Measurements from ENCODE around the gene NPM1.
A peak's percentile ranks its signal among the peaks of the same experiment; 100 is the strongest.

Gene NPM1

DNA sequence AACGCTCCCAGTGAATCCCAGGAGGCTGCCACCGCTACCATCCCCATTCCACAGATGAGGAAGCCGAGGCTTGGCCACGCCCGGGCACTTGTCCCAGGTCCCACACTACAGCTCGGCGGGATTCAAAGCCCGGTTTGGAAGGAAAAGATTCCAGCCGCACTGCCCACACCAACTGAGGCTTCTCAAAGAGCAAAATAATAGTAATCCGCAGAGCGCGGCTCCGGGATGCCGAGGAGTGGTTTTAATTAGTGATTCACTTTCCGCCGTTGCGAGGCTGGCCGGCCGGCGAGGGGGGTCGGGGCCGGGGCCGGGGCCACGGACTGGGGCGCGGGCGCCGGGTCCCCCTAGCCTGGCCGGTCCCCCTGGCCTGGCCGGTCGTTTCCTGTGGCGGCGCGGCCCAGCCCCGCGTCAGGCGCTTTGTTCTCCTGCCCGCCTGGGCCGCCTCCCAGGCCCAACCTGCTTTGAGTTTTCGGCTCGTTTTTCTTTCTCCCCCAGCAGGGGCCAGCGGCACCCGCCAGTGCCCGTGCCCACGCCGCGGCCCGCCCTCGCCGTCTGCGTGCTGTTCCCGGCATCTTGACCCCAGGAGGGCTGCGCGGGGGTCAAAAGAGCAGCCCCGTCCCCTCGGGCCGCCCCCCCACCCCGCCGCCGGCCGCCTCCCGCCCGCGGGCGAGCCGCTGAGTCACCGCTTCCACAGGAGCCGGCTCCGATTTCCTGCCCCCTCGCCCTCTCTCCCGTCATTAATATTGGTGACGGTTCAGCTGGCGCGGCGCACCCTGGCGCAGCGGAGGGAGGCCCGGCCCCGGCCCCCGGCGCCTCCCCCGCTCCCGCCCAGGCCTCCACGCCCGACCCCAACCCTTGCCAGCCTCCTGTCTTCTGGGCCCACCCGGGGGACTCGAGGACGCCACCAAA is 63.0 kb downstream of the NPM1 start:
- DNase-seq (ENCODE audit: low spot score) = peak; percentile 60

DNA sequence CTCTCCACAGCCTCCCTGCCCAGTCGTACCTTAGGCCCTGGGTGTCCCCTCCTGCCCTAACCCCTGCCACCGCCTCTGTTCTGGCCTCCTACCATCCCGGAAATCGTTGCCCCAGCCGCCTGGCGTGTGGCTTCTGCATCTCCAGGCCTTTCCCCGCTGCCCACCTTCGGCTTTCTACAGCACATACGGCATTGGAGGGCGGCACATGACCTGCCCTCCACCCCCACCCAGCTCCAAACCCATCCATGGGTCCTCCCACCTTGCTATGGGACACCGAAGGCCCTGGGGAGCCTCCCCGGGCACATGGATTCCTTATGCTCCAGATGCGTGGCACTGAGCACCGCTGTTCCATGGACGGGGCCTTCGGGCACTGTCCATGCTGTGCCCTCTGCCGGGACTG is 63.8 kb downstream of the NPM1 start:
- no peak for DNase-seq (ENCODE audit: low spot score)

DNA sequence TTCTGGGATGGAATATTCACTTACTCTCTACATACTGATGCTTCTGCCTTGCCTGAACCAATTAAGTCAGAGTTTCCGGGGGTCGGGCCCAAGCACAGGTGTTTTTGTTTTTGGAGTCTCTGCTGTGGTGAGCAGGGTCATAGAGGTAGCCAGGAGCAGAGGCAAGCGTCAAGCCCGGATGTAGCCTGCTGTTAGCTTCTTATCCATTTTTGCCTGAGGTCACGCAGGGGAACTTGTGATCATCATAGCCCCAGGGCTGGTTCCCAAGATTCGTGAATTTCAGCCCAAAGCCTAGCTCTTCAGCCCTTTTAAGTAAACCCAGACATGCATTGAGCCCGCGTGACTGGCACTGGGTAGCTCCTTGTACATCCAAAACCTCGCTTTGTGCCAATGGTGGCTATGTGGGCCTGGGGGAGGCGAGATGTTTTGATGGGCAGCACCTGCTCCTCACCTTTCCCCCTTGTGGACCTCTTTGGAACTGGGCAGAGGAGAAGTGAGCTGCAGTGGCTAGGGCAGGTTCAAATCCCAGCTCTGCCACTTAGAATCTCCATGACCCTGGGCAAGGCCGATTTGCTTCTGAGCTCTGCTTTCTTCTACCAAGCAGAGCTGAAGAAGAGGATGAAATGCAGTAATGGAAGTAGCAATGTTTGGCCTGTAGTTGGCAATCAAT is 65.5 kb downstream of the NPM1 start:
- no peak for DNase-seq (ENCODE audit: low spot score)

DNA sequence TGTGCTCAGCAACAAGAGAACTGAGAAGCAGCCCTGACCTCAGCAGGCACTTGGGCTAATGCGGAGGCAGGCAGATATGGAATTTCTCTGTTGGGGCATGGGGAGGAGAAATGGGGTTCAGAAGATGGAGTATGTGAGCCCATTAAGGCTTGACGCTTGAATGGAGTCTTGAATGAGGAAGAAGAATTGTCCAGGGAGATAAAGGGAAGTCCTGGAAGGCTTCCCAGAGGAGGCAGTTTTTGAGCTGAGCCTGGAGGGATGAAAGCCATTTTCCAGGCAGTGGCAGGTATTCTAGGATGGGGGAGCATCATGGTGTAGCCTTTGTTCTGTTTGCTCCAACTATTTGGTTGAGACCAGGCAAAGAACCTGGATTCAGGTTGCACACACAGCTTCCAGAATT is 66.3 kb downstream of the NPM1 start:
- DNase-seq (ENCODE audit: low spot score) = no peak

DNA sequence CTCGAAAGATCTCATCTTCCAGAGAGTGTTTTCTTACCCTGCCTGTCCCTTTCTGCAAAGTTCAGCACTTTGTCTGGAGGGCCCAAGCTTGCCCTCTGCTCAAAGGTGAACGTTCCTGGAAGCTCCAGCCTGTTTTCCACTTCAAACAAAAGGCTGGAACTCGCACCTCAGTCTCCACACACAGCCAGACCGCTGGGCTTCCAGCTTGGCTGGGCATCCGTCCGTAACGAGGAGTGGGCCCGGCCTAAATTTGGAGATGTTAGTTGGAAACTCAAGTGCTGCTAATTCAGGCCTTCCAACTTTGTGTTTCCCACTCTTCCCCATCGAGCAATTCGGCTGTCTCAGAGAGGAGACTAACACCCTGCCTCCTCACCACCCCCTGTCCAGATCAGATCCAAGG is 66.9 kb downstream of the NPM1 start:
- no peak for DNase-seq (ENCODE audit: low spot score)

DNA sequence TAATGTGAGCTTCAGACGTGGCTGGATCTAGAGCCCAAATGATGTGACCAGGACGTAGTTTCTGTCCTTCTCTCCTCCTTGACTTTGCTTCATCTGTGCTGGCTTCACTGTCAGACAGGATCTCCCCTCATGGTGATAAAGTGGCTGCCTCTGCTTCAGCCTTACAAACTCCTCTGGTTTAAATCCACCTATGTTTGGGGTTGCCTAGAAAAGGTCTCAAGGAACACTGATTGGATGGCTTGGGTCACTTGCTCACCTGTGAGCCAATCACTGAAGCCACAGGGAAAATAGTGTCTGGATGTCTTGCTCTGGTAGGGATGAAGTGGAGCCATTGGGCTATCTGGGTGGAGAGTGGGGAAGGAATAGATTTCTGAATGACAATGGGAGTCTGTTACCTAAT is 67.9 kb downstream of the NPM1 start:
- DNase-seq (ENCODE audit: low spot score) = no peak

DNA sequence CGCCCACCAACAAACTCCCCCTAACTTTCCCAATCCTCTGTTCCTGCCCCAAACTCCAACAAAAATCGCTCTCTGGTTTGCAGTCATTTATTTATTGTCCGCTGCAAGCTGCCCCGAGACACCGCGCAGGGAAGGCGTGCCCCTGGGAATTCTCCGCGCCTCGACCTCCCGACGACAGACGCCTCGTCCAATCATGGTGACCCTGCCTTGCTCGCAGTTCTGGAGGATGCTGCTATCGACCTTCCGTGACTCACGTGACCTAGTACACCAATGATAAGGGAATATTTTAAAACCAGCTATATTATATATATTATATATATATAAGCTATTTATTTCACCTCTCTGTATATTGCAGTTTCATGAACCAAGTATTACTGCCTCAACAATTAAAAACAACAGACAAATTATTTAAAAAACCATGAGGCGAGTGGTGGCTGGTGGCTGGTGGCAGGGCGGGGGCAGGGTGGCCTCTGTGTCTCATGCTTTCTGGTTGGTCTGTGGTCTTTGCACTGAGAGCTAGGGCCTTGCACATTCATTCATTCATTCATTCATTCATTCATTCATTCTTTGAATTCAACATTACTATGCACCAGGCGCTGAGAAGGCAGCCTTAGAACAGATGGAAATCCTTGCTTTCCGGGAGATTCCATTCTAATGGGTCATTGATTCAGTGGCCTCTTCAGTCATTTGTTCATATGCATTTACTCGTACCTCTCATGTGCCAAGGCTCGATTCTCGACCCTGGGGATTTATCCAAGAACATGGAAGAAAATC is 69.7 kb downstream of the NPM1 start:
- no peak for DNase-seq (ENCODE audit: low spot score)

DNA sequence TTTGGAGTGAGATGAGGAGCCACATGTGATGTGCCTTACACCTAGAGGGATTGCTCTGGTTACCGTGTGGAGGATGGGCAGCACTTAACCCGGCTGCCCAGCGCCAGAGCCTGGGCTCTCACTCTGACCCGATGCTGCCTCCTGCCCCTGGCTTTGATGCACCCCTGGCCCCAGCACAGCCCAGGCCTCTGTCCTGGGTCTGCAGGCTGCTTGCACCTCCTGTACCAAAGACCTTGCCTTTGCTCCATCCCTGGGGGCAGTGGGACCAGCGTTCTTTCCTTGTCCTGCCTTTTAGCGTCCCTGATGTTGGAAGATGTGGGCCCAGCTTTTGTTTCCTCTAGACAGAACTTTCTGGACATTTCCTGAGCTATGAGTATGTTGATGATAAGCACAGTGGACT is 72.2 kb downstream of the NPM1 start:
- no peak for DNase-seq (ENCODE audit: low spot score)

Measured in kidney capillary endothelial cell (primary cell).